ENCODE data around the gene COPE. TPM values are rescaled to one million over a fixed set of nuclear protein-coding genes. Genes with fewer than 3 reads are reported as not detected.
A peak's percentile ranks its signal among the peaks of the same experiment; 100 is the strongest.

COPE gene
- total RNA-seq, 1 experiment from 2014 or later = 408 TPM

DNA sequence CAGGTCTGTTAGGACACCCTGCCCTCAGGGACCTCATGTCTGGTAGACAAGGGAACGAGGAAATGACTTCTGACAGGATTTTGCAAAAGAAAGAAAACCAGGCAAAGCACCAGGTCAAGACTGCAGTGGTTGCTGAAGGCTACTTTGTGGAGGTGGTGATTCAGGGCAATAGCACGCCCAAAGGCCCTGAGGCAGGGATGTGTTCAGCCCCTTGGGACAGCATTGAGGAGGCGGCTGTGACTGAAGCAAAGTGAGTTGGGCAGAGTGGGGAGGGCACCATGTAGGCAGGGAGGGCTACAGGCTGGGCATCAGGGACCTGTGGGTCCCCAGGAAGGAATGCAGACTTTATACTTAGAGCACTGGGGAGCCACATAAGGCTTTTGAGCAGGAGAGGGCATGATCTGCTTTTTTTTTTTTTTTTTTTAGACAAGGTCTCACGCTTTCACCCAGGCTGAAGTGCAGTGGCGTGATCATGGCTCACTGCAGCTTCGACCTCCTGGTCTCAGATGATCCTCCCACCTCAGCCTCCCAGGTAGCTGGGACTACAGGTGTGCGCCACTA, 32.6 kb upstream of the COPE start:
- TF ChIP-seq EZH2 (IDR thresholded peaks at IDR 0.05; ENCODE audit: low read length, unreplicated experiment) = no peak
- TF ChIP-seq, protein P1, sequence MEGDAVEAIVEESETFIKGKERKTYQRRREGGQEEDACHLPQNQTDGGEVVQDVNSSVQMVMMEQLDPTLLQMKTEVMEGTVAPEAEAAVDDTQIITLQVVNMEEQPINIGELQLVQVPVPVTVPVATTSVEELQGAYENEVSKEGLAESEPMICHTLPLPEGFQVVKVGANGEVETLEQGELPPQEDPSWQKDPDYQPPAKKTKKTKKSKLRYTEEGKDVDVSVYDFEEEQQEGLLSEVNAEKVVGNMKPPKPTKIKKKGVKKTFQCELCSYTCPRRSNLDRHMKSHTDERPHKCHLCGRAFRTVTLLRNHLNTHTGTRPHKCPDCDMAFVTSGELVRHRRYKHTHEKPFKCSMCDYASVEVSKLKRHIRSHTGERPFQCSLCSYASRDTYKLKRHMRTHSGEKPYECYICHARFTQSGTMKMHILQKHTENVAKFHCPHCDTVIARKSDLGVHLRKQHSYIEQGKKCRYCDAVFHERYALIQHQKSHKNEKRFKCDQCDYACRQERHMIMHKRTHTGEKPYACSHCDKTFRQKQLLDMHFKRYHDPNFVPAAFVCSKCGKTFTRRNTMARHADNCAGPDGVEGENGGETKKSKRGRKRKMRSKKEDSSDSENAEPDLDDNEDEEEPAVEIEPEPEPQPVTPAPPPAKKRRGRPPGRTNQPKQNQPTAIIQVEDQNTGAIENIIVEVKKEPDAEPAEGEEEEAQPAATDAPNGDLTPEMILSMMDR (conservative IDR thresholded peaks at IDR 0.05; ENCODE audit: low read depth, low read length) = no peak
- H3K79me2 ChIP-seq (ENCODE audit: low read length) = no peaks in the 10 kb centered on the region
- no peaks in the 10 kb centered on the region for H3K9me2 ChIP-seq (replicated peaks; ENCODE audit: low read length)
- H3K4me2 ChIP-seq (ENCODE audit: low read length) = peak overlapping the region; percentile 43
- peak; percentile 88 for DNase-seq
- no peaks in the 10 kb centered on the region for H3F3A ChIP-seq (ENCODE audit: low read length, unreplicated experiment)
- H3K27me3 ChIP-seq (ENCODE audit: low read length) = no peaks in the 10 kb centered on the region
- no peak overlapping the region for H3K27ac ChIP-seq (ENCODE audit: low read length)
- ATAC-seq = peak; percentile 82
- intact Hi-C loops (cut with micrococcal nuclease) = no loop called here
- ChIA-PET POLR2A (ENCODE audit: unreplicated experiment) (no interaction called here), CTCF (no interaction called here)
- H3K36me3 ChIP-seq (ENCODE audit: low read depth, low read length) = no peaks in the 10 kb centered on the region
- peaks cover 6% of the 10 kb centered on the region for H3K4me1 ChIP-seq (ENCODE audit: insufficient read depth, low read length)
- BruUV-seq (replicated peaks) = no TSS peak
- H4K20me1 ChIP-seq (ENCODE audit: low read length) = no peaks in the 10 kb centered on the region
- H3K9me3 ChIP-seq (ENCODE audit: low read length) = no peaks in the 10 kb centered on the region
- H2AFZ ChIP-seq (ENCODE audit: low read length) = no peak overlapping the region
- H3K9ac ChIP-seq (ENCODE audit: low read length) = no peak overlapping the region
- H3K4me3 ChIP-seq (ENCODE audit: low read length) = no peak overlapping the region

DNA sequence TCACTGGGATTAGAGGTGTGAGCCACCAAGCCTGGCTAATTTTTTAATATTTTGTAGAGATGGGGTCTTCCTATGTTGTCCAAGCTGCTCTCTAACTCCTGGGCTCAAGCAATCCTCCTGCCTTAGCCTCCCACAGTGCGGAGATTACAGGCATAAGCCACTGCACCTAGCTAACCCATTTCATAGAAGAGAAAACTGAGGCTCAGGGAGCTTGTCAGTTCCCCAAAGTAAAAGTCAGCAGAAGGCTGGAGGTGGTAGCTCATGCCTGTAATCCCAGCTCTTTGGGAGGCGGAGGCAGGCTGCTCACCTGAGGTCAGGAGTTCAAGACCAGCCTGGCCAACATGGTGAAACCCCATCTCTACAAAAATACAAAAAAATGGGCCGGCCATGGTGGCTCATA, 30.7 kb upstream of the COPE start:
- intact Hi-C loops (cut with micrococcal nuclease) = no loop called here
- Histone ChIP-seq H3K9me2 (replicated peaks; ENCODE audit: low read length) (no peaks in the 10 kb centered on the region), H3K27ac (ENCODE audit: low read length) (no peak overlapping the region), H3K4me1 (ENCODE audit: insufficient read depth, low read length) (peaks cover 6% of the 10 kb centered on the region), H3K4me2 (ENCODE audit: low read length) (no peak overlapping the region), H3K4me3 (ENCODE audit: low read length) (no peak overlapping the region), H4K20me1 (ENCODE audit: low read length) (no peaks in the 10 kb centered on the region), H3F3A (ENCODE audit: low read length, unreplicated experiment) (no peaks in the 10 kb centered on the region), H3K9me3 (ENCODE audit: low read length) (no peaks in the 10 kb centered on the region), H3K9ac (ENCODE audit: low read length) (no peak overlapping the region), H3K36me3 (ENCODE audit: low read depth, low read length) (no peaks in the 10 kb centered on the region), H3K79me2 (ENCODE audit: low read length) (no peaks in the 10 kb centered on the region), H2AFZ (ENCODE audit: low read length) (no peak overlapping the region), H3K27me3 (ENCODE audit: low read length) (no peaks in the 10 kb centered on the region)
- CTCF ChIA-PET = interaction anchor here (0.6 kb wide), 1 partner anchor 19 kb away, joined by 4 read pairs; no protein-coding TSS in a partner anchor
- POLR2A ChIA-PET (ENCODE audit: unreplicated experiment) = no interaction called here
- BruUV-seq (replicated peaks) = no TSS peak
- no peak for DNase-seq
- no peak for TF ChIP-seq EZH2phosphoT487 (IDR thresholded peaks at IDR 0.05; ENCODE audit: borderline replicate concordance, low read length)
- no peak for ATAC-seq

GRCh38 chr19:18948976-18949356, 29.8 kb upstream of the COPE start:
- Histone ChIP-seq H4K20me1 (ENCODE audit: low read length) (no peaks in the 10 kb centered on the region), H3K9ac (ENCODE audit: low read length) (no peak overlapping the region), H3K9me2 (replicated peaks; ENCODE audit: low read length) (no peaks in the 10 kb centered on the region), H3K36me3 (ENCODE audit: low read depth, low read length) (no peaks in the 10 kb centered on the region), H3K27ac (ENCODE audit: low read length) (no peak overlapping the region), H3K27me3 (ENCODE audit: low read length) (no peaks in the 10 kb centered on the region), H3K9me3 (ENCODE audit: low read length) (no peaks in the 10 kb centered on the region), H2AFZ (ENCODE audit: low read length) (no peak overlapping the region), H3K79me2 (ENCODE audit: low read length) (no peaks in the 10 kb centered on the region), H3K4me3 (ENCODE audit: low read length) (no peak overlapping the region), H3K4me1 (ENCODE audit: insufficient read depth, low read length) (peaks cover 6% of the 10 kb centered on the region), H3F3A (ENCODE audit: low read length, unreplicated experiment) (no peaks in the 10 kb centered on the region), H3K4me2 (ENCODE audit: low read length) (no peak overlapping the region)
- TF ChIP-seq, protein P1 (conservative IDR thresholded peaks at IDR 0.05; ENCODE audit: low read depth, low read length) = no peak
- TF ChIP-seq EZH2 (IDR thresholded peaks at IDR 0.05; ENCODE audit: low read length, unreplicated experiment) = no peak
- ATAC-seq = no peak
- intact Hi-C loops (cut with micrococcal nuclease) = no loop called here
- CTCF ChIA-PET = no interaction called here
- no TSS peak for BruUV-seq (replicated peaks)
- POLR2A ChIA-PET (ENCODE audit: unreplicated experiment) = no interaction called here
- DNase-seq = peak; percentile 0

Measured in PC-3 (cell line).